Stimulated activated CD8-positive, alpha-beta memory T cell treated with anti-CD3 and anti-CD28 coated beads, Interleukin-12 subunit alpha, Interleukin-12 subunit beta, amount 100 ng/mL, for 4 hours (primary cell): ENCODE measurements around the gene TEKT2.

Experiments
- DNase-seq: peaks from one replicate; pipeline ENCODE4 v3.0.0-alpha.2; 2020; ENCODE audit warnings: low read depth

Gene TEKT2

DNA sequence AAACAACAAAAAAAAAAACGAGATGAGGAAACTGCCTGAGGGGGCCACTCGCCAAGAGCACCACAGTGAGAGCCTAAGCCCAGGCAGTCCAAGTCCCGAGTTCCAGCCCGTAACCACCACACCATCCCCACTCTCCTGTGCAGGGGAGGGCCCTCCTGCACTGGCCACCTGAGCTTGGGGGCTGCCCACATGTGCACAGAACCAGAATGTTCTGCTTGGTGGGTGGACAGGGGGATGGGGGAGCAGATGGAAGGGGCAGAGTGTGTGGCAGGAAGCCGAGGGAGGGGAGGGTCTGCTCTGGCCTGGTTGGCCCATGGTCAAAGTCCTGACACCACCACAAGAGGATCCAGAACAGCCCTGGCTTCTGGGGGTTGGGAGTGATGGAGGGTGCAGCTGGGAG lies 22.4 kb downstream of the TEKT2 start:
- no peak for DNase-seq

DNA sequence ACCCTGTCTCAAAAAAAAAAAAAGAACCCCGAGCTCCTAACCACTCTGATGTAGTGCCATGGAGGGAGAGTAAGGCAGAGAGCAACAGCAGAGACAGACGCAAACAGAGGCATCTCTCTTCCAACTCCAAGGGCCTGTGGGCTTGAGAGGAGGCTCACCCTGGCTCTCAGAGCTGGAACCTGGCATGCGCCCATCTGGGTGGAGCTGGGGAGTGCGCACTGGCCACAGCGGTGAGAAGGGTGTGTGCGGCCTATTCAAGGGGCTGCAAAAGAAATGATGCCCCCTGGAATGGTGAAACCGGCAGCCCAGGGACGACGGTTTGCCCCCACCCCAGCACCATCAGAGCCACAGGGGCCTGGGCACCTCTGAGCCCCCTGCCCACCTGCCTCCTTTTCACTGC lies 23.5 kb downstream of the TEKT2 start:
- DNase-seq, result no peak

DNA sequence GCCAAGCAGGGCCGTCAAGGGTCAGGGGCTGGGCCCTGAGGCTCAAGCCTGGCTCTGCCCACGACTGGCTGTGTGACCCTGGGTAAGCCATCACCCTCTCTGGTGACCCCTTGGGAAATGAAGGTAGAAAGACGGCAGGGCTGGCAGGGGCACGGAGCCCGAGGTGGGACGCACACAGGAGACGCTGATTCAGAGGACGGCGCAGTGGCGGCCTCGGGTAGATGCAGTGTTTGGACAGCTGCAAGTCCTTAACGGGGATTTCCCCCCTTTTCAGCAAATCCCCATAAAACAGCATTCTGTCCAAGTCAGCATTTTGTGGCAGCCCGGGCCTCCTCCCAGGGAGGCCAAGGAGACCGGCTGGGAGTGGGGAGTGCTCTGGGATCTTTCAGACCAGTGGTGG lies 24.4 kb downstream of the TEKT2 start:
- no peak for DNase-seq

DNA sequence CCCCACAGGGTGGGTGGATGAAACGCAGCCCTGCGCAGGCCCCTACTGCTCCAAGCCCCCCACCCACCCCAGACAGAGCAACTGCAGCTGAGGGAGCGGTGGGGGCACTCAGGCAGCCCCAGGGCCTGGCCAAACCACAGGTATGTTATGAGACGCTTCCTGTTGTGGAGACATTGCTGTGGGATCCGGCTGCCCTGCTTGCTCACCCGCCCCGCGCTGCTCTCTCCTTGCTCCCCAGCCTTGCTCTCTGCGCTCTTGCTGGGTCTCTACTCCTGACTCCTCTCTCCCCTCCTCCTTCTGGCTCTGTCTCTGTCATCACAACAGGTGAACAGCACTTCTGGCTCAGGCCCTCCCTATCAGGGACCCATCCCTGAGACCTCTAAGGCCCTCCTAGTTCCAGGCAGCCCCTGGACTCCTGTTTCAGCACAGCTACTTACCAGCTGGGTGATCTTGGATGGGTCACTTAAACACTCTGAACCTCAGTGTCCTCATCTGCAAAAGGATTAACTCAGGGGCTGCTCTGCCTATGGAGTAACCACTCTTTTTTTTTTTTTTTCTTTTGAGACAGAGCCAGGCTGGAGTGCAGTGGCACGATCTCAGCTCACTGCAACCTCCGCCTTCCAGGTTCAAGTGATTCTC lies 25.3 kb downstream of the TEKT2 start:
- no peak for DNase-seq

DNA sequence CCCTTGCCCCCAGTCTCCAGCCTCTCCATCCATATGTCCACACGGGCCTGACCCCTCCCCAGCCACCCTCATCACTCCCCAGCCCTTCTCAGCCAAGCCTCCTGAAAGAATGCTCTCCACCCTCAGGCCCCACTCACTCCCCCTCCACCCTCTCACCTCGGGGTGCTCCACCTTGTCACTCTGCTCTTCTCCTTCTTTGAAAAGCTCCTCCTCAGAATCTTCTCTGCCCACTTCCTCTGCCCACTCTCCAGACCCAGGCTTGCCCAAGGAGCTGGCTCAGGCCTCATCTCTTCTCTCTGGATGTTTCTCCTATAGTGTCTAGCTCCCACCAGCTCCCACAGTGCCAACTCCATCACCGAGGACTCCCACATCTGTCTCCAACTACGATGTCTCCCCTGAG lies 27.3 kb downstream of the TEKT2 start:
- DNase-seq, result no peak

DNA sequence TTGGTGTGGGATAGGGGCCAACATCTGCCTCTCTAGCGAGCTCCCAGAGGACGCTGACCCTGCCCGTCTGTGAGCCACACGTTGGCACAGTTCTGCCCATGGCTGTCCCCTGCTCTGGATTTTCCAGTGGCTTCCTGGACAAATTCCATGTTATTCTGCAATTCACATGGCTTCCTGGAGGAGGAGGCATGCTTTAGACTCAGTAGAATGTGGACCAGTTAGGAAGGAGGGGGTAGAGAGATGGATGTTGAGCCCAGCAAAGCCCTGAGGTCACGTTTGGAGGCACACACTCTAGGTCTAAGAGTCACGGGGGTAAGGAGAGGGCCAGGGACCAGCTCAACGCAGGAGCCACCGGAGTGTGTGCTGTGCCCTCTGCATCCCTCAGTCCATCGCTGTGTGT lies 28.9 kb downstream of the TEKT2 start:
- DNase-seq, result no peak

DNA sequence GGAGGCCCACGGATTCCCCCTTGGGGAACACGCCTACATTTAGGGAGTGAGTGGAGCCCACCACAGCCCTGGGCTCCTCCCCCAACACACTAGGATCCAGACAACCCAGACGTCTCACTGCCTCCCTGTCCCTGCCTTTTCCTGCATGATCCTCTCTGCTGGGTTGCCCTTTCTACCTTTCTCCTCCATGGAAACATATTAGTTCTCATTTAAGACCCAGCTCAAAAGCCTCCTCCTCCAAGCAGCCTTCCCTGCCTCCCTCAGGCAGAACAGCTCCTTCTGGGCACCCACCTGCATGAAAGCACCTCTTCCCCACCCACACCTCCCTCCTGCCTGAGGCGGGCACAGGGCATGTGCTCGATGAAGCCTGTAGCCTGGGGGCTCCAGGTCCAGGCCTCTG lies 30.5 kb downstream of the TEKT2 start:
- DNase-seq, result no peak

DNA sequence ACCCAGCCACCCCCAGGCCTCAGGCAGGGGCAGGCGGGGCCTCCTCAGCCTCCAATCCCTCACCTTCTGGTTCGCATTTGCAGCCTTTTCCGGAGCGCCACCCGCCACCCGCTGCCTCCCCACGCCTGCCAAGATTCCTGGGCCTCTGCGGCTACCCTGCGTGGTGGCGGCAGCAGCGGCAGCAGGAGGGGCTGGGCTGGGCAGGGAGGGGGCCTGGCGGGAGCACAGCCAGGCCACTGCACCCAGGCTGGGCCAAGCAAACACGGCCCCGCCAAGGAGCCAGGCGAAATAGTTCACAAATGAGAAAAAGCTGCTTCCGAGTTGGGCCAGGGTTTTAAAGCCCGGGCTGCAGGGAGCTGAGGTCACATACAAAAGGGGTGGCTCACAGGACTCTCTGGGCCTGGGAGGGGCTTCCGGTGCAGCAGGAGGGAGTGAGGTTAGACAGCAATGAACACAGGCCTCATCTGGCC lies 31.3 kb downstream of the TEKT2 start:
- no peak for DNase-seq

DNA sequence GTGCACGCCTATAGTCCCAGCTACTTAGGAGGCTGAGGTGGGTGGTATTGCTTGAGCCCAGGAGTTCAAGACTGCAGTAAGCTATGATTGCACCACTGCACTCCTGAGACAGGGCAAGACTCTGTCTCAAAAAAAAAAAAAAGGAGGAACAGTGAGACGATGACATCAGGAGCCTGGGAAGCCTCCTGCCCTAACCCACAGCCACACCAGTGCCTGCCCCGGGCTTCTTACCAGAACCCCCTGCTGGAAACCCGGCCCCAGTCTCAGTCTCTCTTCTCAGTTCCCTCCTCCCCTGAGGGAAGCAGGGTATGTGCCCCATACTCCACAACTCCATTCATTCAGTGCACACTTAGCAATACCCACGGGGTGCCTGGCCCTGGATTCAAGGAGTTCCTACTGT lies 32.0 kb downstream of the TEKT2 start:
- DNase-seq, result no peak

DNA sequence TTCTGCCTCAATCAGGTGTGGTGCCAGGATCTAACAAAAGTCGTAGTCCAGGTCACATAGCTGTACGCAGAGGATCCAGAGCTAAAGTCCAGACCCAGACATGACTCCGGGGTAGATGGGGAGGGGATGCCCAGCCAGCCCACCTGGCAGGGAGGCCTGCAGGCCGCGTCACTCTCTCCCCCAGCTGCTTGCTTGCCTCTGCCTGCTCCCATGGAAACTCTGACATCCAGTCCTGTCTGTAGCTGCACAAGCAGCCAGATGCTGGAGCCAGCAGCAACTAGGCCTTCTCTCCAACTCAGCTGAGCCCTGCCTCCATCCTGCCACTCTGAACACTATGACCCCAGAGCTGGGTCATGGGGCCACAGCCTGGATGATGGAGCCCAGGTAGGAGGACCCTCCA lies 33.0 kb downstream of the TEKT2 start:
- no peak for DNase-seq

DNA sequence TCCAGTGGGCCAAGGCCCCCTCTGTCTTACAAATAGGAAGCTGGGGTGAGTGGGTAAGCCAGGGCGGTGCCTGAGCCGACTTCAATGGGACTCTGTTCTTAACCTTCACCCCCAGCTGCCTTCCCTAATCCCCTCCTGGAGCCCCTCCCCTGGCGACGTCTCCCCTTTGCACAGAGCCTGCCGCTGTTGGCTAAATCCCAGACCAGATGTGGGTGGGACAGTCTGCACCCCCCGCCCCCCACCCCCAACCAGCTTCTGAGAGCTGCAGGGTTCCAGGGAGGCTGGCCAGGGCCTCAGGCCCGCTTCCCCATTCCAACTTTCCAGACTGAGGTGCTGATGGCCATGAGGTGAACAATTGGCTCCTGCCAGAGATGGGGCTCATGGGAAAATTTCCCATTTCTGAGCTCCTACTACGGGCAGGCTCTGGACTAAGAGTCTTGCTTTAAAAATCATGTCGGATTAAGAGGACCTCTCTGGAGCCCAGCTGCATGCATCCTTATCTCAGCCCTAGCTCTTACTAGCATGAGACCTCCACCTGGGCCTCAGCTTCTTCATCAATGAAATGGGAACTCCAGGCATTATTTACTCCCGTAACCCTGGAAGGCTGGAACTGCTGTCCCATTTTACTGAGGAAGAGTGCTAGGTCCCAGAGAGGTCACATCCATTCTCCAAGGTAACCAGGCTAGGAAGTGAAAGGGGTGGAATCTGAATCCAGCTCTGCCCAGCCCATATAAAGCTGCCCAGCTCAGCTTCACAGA lies 34.7 kb downstream of the TEKT2 start:
- DNase-seq, result no peak

DNA sequence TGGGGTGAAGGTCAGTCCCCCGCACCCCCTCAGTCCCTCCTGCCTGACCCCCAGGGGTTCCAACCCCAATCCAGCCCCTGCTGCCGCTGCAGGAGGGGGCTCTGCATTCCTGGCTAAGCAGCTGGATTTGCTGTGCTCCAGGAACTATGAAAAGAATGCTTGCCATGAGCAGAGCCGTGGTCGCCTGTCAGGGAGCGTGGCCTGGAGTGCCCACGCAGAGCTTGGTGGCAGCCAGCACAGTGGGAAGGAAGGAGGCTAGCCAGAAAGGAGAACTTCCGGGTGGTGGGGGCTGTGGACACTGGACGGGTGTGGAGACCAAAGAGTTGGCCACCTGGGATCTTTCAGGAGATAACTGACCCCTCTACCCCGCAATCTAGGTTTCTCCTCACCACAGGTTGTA lies 35.6 kb downstream of the TEKT2 start:
- no peak for DNase-seq

DNA sequence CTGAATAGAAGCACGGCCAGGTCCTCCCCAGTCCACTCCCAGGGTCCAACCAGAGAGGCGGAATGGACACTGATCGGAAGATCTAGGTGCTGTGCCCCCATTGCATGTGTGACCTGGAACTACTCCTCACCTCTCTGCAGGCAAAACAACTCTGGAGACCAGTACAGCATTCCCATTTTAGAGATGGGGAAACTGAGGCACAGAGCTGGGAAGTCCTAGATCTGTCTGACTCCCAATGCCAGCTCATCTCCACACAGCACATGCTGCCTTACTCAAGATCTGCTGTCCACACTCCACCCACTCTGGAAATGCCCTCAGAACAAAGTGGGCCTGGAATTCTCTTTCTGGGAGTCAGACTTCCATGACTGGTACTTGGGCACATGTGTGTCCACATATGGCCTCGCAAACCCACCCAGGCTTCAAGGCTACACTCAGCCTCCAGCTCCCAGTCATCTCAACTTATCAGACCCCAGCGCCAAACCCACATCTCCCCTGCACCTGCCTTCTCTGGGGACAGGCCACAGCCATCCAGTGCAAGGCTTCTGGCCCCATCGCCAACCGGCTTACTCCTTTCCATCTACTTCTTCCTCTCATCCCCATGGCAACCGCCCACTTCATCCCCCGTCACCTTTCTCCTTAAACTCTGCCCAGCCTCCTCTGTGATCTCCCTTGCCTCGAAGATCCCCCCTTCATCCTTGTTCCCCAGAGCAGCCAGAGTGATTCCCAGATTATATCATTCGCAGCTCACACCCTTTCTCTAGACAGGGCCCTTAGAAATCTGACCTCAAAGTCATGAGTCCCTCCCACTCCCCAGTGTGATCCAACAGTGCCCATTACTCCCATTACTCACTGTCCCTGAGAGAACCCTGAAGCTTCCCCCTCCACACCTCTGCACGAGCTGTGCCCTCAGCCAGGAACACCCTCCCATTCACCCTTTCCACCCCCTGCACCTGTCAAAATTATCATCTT lies 38.5 kb downstream of the TEKT2 start:
- no peak for DNase-seq

DNA sequence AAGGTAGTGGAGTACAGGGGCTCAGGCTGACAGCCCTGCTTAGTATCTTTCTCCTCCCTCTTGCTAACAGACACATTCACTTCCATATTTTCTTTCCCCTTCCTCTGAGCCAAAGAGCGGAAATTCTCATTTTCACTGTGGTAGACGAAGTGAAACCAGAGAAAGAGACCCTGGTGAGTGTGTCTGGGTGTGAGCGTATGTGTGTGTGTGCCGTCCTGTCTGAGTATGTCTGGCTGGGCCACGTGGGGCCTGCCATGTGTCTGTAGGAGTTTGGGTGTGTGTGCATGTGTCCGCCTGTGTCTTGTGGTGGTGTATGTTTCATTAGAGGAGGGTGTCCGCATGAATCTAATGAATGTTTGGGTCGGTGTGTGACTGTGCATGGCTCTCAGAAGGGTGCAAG lies 39.5 kb downstream of the TEKT2 start:
- no peak for DNase-seq

DNA sequence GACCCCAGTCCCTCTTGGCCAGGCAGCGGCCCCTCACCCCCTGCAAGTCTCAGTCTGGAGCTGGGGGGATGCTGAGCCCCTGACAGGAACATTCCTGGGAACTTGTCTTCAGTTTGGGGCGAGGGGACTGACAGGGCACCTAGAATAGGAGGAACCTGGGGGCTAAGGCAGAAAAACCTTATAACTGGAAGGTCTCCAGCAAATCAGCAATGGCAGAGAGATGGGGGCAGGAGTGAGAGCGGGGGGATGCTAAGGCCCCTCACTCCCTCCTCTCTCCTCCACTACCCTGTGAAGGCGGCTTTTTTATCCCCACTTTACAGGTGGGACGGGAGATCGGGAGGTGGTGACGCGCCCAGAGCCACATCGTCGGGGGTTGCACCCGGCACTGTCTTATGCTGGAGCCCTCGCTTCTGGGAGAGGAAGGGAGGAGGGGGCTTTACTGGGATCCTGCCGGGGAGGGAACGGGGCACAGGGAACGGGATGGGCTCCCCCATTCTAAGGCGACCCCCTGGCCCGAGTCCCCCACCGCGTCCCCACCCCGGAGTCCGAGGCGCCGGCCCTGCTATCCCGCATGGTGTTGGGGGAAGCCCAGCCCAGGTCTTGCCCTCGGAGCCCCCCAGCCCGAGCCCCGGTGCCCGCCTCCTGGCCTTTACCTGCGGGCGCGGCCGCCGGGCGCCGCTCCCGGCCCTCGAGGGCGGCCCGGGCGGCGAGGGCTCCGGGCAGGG lies 40.7 kb downstream of the TEKT2 start:
- no peak for DNase-seq

DNA sequence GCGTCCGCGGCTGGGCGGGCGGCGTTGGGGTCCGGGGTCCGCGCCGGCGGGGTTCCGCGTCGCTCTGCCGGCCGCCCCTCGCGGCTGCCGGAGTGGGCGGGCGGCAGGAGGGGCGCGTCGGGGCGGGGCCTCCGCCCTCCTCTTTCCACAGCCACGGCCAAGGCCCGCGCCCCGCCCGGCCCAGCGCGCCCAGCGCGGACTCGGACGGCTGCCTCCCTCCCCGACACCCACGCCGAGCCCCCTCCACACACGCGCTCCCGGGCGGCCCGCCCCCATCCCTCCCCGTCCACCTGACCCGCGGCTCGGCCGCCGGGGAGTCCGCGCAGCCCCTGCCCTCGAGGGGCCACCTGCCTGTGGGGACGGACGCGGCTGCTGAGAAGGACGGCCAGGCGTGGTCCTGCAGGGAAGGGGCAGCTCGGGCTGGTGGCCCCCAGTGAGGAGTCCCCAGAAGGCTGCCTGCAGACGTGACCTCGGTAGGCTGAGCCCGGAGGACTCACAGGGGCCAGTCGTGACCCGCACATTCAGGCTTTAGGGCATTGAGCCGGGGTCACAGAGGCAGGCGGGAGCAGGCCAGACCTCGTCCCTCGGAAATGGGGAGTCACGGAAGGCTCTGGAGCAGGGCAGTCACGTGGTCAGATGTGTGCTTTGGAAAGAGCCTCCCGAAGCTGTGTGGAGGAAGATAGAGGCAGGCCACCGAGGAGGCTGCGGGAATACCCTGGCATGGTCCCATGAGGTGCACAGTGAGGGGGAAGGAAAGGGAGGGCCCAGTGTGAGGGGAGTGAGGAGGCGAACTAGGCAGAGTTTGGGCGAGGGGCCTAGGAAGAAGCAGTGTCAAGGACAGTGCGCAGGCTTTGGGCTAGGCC lies 41.5 kb downstream of the TEKT2 start, which contains the start of gene COL8A2:
Gene COL8A2 (minus strand): TSS at position 94 of the 863 bp plus-strand sequence. CDS start 24,980 bp downstream, outside the sequence.
- DNase-seq, result no peak

DNA sequence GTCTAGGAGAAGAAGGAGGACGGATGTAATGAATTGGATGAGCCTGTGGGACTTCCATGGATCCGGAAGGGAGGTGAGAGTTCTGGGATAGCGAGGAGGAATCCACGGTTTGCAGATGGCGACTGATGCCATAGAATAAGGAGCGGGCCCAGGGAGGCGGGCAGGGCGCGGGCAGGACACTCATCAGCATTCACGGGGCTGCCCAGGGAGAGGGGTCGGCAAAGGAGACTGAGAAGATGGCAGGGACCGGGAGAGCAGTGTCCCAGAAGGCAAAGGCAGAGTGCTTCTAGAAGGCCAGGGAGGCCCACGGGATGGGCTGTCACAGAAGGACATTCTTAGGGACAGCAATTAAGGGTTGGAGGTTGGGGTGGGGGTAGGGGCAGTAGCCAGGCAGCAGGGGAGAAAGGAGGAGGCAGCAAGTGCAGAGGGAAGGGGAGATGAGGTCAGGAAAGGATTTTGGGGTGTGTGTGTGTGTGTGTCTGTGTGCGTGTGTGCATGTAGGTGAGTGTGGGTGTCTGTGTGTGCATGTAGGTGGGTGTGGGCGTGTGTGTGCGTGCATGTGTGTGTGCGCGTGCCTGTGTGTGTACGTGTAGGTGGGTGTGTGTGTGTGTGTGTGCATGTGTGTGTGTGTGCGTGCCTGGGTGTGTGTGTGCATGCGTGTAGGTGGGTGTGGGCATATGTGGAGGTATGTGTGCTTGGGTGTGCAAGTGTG lies 42.3 kb downstream of the TEKT2 start:
- no peak for DNase-seq

DNA sequence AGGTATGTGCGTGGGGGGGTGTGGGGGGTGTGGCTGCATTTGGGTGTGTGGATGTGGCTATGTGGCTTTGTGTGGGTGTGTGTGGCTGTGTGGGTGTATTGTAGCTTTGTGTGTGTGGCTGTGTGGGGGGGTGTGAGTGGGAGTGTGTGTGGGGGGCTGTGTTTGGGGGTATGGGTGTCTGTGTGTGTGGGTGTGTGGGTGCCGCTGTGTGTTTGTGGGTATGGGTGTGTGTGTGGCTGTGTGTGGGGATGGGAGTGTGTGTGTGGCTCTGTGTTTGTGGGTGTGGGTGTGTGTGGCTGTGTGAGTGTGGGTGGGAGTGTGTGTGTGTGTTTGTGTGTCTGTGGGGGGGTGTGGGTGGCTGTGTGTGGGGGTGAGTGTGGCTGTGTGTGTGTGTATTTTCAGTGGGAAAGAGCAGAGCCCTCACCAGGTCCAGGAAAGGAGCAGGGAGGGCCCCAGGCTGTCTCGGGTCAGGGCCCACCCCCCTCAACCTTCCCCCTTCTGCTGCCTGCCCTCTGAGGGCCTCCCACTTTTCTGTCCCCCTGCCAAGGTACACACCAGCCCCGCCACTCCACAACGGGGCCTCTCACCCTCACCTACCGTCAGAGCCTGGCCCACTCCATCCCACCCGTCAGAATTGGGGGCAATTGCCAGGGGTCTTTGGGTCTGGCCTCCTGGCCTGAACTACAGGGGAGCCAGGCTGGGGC lies 43.1 kb downstream of the TEKT2 start:
- no peak for DNase-seq

DNA sequence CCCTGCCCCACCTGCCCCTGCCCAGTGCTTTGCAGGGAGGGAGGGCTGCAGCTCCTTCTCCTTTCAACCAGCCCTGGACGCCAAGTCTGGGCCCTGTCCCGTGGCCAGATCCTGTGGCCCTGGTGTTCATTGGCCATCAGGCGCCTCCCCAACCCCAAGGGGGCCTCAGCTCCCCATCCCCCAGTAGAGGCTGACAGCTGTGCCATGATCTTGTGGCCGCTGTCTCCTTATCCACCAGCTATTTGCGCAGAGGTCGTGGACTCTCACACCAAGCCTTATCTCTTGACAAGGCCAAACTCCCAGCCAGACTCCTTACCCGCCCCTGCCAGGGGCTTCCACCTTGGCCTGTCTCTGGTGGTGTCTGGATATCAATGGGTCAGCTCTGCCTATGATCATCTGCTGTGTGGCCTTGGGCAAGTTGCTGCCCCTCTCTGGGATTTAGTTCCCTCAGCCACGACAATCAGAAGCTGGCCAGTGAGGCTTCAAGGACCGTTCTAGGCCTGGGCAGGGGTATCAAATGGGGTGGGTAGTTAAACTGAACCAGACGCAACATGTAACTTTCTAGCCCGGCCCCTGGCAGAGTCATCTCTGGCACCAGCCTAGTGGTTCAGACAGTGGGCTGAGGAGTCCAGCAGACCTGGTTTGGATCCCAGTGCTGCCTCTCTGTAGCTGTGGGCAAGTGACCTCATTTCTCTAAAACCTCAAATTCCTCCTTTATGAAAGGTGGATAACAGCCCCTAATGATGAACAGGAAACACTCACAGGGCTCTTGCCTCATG lies 44.4 kb downstream of the TEKT2 start:
- DNase-seq, result no peak
